IPS DF 4.7 (cell line): Measurements from ENCODE around the gene DKK2.

Experiments
- DNase-seq: peaks from one replicate; pipeline ENCODE4 v3.0.0-alpha.2; 2013; ENCODE audit warnings: low spot score; ENCODE audit errors: extremely low read depth

The DKK2 gene

DNA sequence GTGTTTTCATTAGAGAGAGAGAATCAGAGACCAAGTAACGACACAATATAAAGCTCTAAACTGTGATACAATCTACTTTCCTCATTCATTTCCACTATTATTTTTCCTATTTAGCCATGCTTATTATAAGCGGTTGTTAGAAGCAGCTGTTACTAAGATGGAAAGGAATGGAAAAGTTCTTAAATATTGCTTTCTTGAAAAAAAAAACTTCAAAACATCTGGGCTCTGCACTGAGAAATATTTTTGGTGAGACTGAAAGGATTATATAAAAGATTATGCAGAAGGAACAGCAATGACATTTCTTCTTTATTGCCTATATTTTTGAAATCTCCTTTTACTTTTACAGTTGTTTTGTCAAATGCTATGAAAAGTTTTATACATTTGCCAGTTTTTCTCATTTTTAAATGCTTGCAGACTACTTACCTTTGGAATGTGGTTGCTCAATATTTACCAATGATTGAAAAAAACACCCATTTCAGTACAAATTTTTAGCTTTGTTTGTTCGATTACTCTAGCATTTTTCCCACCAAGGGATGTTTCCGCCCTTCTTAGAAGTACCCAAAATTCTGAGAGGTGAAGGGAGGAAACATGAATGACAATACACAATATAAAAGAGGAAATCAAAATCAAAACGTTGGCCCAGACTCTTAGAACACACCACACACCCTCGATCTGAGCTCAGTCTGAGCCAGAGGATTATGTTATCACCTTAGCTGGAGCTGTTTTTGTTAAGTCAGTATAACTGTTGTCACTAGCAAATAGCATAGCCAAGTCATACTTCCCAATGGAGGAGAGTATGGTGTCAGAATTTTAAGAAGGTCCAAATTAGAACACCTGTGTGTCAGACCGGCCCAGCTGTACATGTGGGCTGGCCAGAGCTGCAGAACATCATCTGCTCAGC, 18.4 kb downstream of the DKK2 start:
- DNase-seq: no peak

DNA sequence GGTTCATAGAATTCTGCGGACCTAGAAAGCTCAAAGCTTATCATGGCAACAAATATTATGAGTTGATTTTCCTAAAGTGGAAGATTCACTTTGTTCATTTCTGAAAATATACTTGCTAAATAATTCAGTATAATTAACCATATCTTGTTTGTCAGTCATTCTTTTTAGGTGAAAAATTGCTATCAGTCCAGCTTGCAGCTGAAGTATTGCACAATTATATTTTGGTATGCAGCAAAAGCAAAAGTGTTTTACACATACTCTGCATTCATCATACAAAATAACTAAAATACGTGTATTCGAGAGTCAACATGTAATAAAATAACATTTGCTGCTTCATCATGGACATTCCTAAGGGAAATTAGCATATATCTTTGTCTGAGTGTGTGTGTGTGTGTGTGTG, 24.8 kb downstream of the DKK2 start:
- DNase-seq: no peak

DNA sequence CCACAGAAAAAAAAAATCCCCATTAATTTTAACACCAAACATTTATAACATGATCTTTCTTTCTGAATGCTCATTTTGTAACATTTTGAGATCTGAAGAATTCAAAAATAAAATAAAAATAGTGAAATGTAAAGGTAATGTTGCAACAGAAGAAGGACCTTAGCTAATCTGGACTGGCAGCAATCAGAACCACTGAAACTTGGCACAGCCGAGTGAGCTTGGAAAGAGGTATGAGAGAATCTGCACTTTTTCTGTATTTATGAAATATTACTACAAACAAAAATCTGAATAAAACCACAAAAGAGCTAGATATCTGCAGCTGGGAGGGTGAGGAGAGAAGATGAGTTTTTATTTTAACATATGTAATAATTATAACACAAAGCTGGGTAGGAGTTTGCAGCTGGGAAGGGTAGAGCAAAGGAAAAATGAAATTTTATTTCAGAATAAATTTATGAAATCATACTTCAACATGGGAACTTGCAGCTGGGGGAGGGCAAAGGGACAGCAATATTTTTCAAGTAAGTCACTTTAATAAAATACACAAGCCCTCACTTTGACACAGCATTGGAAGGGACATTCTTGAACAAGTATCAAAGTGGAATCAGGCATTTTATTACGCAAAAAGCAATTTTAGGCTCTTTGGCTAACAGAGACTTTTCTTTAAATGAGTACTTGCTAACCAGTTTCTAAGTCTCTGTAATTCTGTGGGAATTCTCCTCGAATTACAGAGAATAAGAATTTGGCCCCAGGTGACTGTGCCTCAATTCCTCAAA, 26.7 kb downstream of the DKK2 start:
- no peak for DNase-seq

DNA sequence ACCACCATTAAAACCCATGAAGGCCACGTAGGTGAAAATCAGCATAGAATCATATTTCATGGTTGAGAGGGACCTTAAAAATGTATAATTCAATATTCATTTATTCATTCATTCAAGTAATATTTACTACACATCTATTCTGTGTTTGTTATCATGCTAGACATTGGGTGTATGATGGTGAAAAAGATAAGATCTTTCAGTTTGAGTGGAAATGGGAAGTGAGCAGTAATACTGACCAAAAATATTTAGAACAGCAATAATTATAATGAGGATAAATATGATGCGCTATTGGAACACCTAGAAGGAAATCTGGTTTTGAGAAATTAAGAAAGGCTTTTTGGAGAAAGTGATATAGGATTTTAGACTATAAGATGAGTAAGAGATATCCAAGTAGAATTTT, 28.0 kb downstream of the DKK2 start:
- DNase-seq: no peak

GRCh38 chr4:107006218-107006617, 29.9 kb downstream of the DKK2 start:
- no peak for DNase-seq

DNA sequence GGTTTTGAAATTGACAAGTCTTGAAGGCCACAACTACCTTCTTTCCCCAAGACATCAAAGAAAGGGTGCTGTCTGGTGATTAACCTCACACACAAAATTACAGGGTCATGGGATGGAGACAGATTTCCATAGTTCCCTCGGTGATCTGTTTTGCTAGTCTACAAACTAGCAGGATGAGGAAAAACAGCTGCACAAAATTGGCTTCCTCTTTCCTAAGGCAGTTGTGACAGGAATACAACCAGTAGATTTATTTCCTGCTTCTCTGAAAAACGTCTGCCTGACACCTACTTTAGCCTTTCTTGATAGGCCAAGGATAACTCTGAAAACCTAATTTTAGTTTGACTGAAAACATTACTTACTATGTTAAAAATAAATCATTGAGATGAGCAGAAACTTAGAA, 39.6 kb downstream of the DKK2 start:
- DNase-seq: no peak

DNA sequence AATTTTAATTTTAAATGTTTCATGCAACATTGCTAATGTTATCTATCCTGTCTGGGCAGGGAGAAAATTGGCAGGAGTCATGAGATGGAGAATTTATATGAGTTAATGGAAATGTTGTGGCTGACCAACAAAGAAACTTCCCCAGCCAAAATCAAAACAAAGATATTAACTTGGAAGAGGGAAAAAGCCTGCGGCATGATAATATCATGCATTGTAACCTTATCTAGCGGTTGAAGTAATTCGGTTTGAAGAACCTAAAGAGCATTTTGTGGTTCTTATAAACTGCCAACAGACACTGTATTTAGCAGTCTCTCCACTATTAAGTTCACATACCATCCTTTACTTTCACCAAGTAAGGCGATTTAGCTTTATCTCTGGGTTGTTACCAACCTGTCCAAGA, 42.3 kb downstream of the DKK2 start:
- DNase-seq: no peak

DNA sequence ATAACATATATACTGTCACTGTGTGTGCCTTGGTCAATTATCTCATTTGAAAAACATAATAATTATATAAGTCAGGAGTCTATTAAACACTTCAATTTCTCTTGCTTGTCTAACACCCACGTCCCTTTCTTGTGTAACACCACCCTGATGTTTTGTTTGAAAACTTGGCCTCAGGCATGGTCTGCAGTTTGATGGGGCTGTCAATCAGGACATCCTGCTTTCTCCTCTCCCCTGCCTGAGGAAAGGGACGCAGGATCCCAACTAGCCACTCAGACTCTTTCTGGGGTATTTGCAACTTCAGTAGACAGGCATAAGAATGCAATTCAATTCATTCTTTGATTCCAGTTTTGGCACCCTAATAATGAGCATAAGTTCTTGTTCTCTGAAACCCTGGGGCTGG, 48.8 kb downstream of the DKK2 start:
- no peak for DNase-seq

DNA sequence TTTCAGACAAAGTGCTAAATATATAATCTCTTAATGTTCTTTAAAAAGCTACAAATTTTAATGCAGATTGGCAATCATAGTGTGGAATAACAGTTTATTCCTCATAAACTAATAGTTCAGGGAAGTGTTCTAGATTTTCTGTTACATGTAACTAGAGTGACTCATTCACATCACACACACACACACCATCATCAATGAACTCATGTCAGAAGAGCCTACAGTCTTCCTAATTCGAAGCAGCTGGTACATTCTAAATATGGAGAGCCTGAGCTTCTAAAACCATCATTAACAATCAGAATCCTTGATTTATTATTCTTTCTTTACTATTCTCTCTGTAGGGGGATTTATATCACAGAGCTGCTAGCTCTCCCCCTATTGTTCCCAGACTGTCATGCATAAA, 49.6 kb downstream of the DKK2 start:
- no peak for DNase-seq

DNA sequence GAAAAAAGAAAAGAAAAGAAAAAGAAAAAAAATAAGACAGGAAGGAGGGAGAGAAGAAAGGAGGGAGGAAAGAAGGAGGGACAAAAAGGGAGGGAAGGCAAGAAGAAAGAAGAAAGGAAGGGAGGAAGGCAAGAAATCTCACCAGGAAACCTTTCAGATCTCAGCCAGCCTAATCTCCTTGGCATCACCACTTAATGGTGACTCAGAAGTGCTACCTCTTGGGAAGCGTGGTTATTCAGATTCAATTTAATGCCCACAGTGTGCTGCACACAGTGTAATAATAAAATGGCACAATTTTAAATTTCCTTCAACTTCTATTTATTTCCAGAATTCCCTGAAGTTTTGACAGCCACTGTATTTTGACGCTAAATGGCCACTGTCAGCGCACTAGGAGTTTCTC, 50.3 kb downstream of the DKK2 start:
- DNase-seq: no peak

GRCh38 chr4:106982711-106983211, 53.4 kb downstream of the DKK2 start:
- DNase-seq: no peak

GRCh38 chr4:106981431-106981830, 54.7 kb downstream of the DKK2 start:
- DNase-seq: peak; percentile 46

- DNase-seq: no peak
Measured at GRCh38 chr4:106979476-106979875, 56.6 kb downstream of the DKK2 start.

GRCh38 chr4:106978046-106978774, 57.9 kb downstream of the DKK2 start:
- no peak for DNase-seq

GRCh38 chr4:106971636-106972035, 64.5 kb downstream of the DKK2 start:
- DNase-seq: no peak

GRCh38 chr4:106967892-106968291, 68.2 kb downstream of the DKK2 start:
- DNase-seq: no peak

DNA sequence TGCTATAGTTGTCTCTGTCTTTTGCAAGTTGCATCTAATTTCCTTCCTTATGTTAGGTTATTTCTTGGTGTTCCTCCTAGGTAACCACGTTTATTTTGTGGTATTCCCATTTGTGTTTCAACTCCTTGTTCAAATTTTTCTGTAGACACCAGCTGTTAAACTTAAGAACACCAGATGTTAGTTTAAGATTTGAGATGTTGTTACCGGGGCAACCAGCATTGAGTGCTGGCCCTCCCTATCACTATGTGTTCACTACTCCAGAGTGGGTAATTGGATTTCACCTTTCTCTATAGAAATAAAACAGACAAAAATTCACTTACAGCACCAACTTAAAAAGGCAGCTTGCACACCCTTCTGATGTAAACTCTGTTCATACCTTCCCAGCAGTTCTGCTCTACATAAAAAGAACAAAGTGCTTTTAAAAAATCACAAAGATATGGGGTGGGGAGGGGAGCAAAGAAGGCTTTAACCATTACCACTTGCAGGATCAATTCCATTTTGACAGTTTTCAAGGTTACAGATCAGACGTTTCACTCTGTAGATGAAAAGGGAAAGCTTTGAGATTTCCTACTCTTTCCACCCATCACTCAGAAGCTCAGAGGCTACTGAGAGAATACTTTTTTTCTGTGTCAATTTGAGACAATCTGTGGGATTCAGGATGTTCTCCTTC, 82.9 kb downstream of the DKK2 start:
- no peak for DNase-seq

DNA sequence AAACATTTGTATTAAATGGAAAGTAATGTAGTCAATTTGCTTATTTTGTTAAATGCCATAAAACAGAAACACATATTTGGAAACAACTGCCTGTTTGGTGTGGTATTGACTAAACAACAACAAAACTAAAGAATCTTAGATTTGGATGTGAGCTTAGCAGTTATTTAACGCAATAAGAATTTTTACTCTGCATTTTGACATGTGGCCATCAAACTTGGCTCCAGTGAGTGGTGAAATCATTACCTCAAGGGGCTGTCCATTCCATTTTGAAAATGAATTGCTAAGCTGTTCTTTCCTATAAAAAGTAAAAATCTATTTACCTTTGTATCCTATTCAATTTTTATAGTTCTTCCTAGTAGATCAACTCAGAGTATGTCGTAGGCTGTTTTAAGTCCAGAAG, 84.2 kb downstream of the DKK2 start:
- DNase-seq: no peak

- DNase-seq: no peak
Measured at GRCh38 chr4:106941841-106942240, 94.3 kb downstream of the DKK2 start.

- DNase-seq: no peak
Measured at GRCh38 chr4:106930522-106930921, 105.6 kb downstream of the DKK2 start.

DNA sequence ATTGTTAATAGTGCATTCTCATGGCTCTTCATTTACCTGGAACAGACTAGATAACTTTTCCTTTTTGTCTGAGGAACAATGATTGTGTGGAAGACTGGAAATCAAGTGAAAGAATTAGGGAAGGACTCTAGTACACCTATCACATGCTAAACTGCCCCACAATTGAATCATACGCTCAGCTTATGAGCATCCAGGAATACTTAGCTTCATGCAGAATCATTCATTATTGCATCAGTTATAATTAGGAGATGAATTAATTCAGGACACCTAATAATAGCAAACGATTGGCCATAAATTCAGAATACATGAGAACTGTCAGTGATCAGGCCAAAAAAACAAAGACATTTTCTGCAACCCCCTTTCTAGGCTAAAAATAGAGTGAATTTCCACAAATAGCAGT, 106.9 kb downstream of the DKK2 start:
- no peak for DNase-seq
